Ovary (tissue), 9 donors: Measurements from ENCODE around the gene NELL1. TPM values are rescaled to one million over a fixed set of nuclear protein-coding genes. Genes with fewer than 3 reads are reported as not detected.

Experiments used
- DNase-seq, 5 donors: peaks; one replicate each; pipeline ENCODE4 v3.0.0-alpha.2; 2019 to 2020
- H3K27ac ChIP-seq, 2 donors: fragments of 200-600 bp; one replicate each; pipeline versions ENCODE4 v1.5.1 to v1.8.0; 2019 to 2022
- H3K27me3 ChIP-seq: fragments of 200-600 bp; one replicate; pipeline ENCODE4 v1.8.0; 2022
- H3K36me3 ChIP-seq: fragments of 200-600 bp; sonication (generic); one replicate; pipeline ENCODE4 v1.5.1; 2019
- H3K4me1 ChIP-seq: one replicate; pipeline ENCODE4 v1.8.1; 2013; ENCODE audit warnings: mild to moderate bottlenecking, moderate library complexity; ENCODE audit not compliant: insufficient read depth
- H3K4me3 ChIP-seq: fragments of 200-600 bp; sonication (generic); one replicate; pipeline ENCODE4 v1.5.1; 2017
- H3K9me3 ChIP-seq, 2 donors: fragments of 200-600 bp in 1 of 2; sonication (generic) in 1 of 2; one replicate each; pipeline versions ENCODE4 v1.5.1 to v1.8.1; 2013 to 2019; ENCODE audit warnings: mild to moderate bottlenecking in 1 of 2, moderate library complexity in 1 of 2
- EP300 ChIP-seq: sonication (generic); formaldehyde crosslinking; IDR thresholded peaks from one replicate; pipeline ENCODE4 v1.6.1; 2017; ENCODE audit warnings: antibody characterized with exemption
- POLR2A ChIP-seq: fragments of 450-650 bp; IDR thresholded peaks from one replicate; pipeline ENCODE4 v1.6.1; 2017; ENCODE audit warnings: antibody characterized with exemption, mild to moderate bottlenecking, moderate library complexity
- WGBS, 3 donors: extraction: QIAGEN DNeasy Blood & Tissue Kit in 1 of 3; methylation state at CpG; one replicate each; pipeline versions ENCODE4 v1.1.5 to v1.1.7; 2013 to 2017; 5-methylcytosine and 5-hydroxymethylcytosine counted together
- intact Hi-C, 4 donors: fragments of 100-400 bp; cut with DNase I; formaldehyde crosslinking; loops; one replicate each; pipeline versions ENCODE4 v1.11.0 to v1.15.1; 2022 to 2023
- polyA plus RNA-seq, 2 donors: library from polyadenylated mRNA; stranded (reverse); fragments of 200-250 nt in 1 of 2; fragments of 350-450 nt in 1 of 2; fragmentation: Illumina TruSeq in 1 of 2; extraction: RNeasy Lipid Tissue Mini Kit (QIAGEN cat#74804) in 1 of 2; gene quantifications; one replicate each; pipeline ENCODE4 v1.2.3, GENCODE V29; 2013 to 2014
- total RNA-seq, 7 donors: library from RNA; depleted of rRNA in 2 of 7; stranded (reverse); fragments of >200 nt in 2 of 7; fragmentation: NEBNext Ultra II Directional in 3 of 7; extraction: Animal tissue kit (Norgen Biotek cat#: 25700) in 3 of 7; gene quantifications; one replicate each; pipeline versions ENCODE4 v1.1.0 to v1.2.4, GENCODE V29; 2016 to 2023
- TF ChIP-seq, protein P1 (sequence below), 3 donors: fragments of 450-650 bp in 2 of 3; fragments of 200-600 bp in 1 of 3; IDR thresholded peaks; one replicate each; pipeline versions ENCODE4 v1.5.1 to v1.8.0; 2016 to 2022; ENCODE audit warnings: antibody characterized with exemption in 3 of 3, mild to moderate bottlenecking in 1 of 3
- donor health status: DM: no; HTN: no; CAD: no; lungs with moderate emphysema.
- donor health status: DM: no; HTN: no; CAD: no.
- donor health status: Bipolar disorder and iron deficiency.
- donor health status: DM: yes; HTN: yes; CAD: no.
- donor health status: DM: no; HTN: no; CAD: no.
- donor health status: DM: yes; HTN: yes; CAD: no.

Gene NELL1
- total and polyA plus RNA-seq, 9 donors = 0.21 to 0.43 (median 0.36) TPM; not detected in 5

DNA sequence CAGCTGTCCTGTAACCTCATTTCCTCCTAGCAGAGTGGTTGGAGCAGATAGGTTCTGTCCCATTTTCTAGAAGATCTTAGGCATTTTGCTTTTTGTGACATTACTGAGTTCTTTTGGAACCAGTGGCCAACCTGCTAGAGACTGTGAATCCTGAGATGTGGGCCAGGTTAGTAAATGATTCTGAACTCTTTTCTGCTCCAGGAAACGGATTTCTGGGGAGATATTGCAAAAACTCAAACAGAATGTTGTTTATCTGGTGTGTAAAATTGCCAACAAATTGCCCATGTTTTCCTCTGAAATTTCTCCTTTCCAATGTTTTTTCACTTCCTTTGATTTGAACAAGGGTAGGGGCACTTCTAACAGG lies 37.2 kb upstream of the NELL1 start:
- Histone ChIP-seq H3K27ac (no peak overlapping the region), H3K36me3 (no peaks in the 10 kb centered on the region), H3K27me3 (no peaks in the 10 kb centered on the region), H3K9me3 (no peaks in the 10 kb centered on the region), H3K4me3 (no peak overlapping the region), H3K4me1 (no peaks in the 10 kb centered on the region)
- WGBS, 3 donors = 12 to 26% (median 19%) methylated on average over 1 of the region's 1 CpG
- TF ChIP-seq EP300 = no peak
- TF ChIP-seq POLR2A = no peak
- TF ChIP-seq, protein P1, sequence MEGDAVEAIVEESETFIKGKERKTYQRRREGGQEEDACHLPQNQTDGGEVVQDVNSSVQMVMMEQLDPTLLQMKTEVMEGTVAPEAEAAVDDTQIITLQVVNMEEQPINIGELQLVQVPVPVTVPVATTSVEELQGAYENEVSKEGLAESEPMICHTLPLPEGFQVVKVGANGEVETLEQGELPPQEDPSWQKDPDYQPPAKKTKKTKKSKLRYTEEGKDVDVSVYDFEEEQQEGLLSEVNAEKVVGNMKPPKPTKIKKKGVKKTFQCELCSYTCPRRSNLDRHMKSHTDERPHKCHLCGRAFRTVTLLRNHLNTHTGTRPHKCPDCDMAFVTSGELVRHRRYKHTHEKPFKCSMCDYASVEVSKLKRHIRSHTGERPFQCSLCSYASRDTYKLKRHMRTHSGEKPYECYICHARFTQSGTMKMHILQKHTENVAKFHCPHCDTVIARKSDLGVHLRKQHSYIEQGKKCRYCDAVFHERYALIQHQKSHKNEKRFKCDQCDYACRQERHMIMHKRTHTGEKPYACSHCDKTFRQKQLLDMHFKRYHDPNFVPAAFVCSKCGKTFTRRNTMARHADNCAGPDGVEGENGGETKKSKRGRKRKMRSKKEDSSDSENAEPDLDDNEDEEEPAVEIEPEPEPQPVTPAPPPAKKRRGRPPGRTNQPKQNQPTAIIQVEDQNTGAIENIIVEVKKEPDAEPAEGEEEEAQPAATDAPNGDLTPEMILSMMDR (IDR thresholded peaks at IDR 0.05) = no peak
- intact Hi-C loops = no loop called here
- no peak for DNase-seq

DNA sequence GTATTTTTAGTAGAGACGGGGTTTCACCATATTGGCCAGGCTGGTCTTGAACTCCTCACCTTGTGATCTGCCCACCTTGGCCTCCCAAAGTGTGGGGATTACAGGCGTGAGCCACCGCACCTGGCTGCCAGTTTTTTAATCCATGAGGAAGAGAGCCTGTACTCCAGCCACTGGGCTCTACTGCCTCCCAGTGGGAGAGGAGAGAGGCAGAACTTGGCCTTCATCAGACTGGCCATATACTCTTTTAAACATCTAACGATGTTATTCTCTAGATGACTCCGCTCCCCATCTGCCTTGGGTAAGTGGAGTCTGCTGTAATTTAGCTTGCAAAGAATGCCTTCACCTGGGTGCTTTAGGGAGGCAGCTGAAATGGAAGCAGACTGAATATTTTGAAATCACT lies 35.3 kb upstream of the NELL1 start:
- no peaks in the 10 kb centered on the region for H3K27me3 ChIP-seq
- intact Hi-C loops = no loop called here
- H3K27ac ChIP-seq = no peak overlapping the region
- no peaks in the 10 kb centered on the region for H3K9me3 ChIP-seq
- 86% methylated on average over 5 of the region's 5 CpGs for WGBS, 3 donors
- H3K4me1 ChIP-seq = no peaks in the 10 kb centered on the region
- DNase-seq = no peak
- H3K4me3 ChIP-seq = no peak overlapping the region
- H3K36me3 ChIP-seq = no peaks in the 10 kb centered on the region
- no peak for TF ChIP-seq EP300
- TF ChIP-seq POLR2A = no peak
- TF ChIP-seq, protein P1 (IDR thresholded peaks at IDR 0.05) = no peak

DNA sequence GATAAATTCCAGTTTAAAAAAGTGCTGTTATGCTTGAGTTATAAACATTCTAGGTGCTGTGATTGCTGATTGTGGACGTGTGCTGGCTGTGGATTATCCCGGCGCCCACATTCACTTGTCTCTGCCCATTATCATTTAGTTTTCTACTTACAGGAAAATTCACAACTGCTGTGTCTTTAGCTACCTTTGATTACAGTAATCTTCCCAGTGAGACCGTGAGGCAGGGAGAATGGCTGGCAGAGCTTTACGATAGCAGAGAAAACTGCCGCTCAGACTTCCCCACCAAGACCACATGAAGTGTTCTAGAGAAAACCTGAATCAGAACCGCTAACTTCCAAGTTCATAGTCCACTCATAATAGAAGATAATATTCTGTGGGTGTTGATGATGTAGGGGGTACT lies 34.6 kb upstream of the NELL1 start:
- H3K27ac ChIP-seq = no peak overlapping the region

DNA sequence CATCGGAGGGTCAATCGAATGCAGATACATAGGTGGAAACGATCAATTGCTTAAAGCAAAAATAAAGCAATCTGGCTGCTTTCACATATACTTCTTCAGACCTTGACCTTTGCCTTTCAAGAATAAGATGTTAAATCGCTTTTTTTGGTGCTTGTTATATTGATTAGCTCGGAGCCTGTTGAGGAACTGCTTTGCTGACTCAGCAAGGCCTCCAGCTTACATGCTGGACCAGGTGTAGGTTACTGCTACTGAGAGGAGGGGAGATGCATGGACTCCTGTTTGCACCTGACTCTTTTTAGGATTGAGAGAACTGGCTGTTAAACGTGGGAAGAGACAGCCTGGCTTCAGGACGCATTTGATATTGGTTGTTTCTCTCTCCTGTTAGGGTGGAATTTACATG lies 31.3 kb upstream of the NELL1 start:
- TF ChIP-seq, protein P1 (IDR thresholded peaks at IDR 0.05) = no peak
- no peak for TF ChIP-seq POLR2A
- no peak for TF ChIP-seq EP300
- H3K4me3 ChIP-seq = no peak overlapping the region
- 65 to 73% (median 72%) methylated on average over 7 of the region's 7 CpGs for WGBS, 3 donors
- H3K27ac ChIP-seq = no peak overlapping the region
- no peaks in the 10 kb centered on the region for H3K9me3 ChIP-seq
- no peaks in the 10 kb centered on the region for H3K27me3 ChIP-seq
- no peaks in the 10 kb centered on the region for H3K36me3 ChIP-seq
- no peak for DNase-seq
- H3K4me1 ChIP-seq = no peaks in the 10 kb centered on the region
- intact Hi-C loops = no loop called here

More for the DNA sequence above, 34.6 kb upstream of the NELL1 start:
- TF ChIP-seq EP300 (no peak), POLR2A (no peak)
- TF ChIP-seq, protein P1 (IDR thresholded peaks at IDR 0.05) = no peak
- DNase-seq = no peak
- H3K36me3 ChIP-seq = no peaks in the 10 kb centered on the region
- H3K9me3 ChIP-seq = no peaks in the 10 kb centered on the region
- H3K4me3 ChIP-seq = no peak overlapping the region
- intact Hi-C loops = no loop called here
- H3K27me3 ChIP-seq = no peaks in the 10 kb centered on the region
- 70 to 76% (median 70%) methylated on average over 7 of the region's 7 CpGs for WGBS, 3 donors
- H3K4me1 ChIP-seq = no peaks in the 10 kb centered on the region

DNA sequence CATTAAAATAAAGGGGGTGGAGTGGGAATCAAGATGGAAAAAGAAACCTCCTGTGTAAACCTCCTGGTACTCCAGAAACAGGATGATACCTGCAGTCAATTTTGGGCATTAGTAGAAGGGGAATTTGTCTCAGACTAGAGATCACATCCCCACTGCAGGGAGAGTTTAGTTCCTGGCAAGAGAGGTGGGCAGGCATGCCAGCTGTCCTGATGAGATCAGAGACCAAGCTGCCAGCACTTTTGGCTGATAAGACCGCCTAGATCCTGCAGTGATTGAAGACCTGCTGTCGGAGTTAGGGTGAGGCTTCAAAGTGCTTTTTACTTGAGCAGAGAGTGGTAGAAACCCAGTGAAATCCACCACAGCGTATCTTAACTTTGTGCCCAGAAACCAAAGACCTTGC lies 29.7 kb upstream of the NELL1 start:
- intact Hi-C loops = no loop called here
- no peak overlapping the region for H3K4me3 ChIP-seq
- 39 to 57% (median 53%) methylated on average over 3 of the region's 3 CpGs for WGBS, 3 donors

More for the DNA sequence above, 29.7 kb upstream of the NELL1 start:
- TF ChIP-seq POLR2A = no peak
- TF ChIP-seq, protein P1 (IDR thresholded peaks at IDR 0.05) = no peak
- TF ChIP-seq EP300 = no peak
- no peak for DNase-seq
- Histone ChIP-seq H3K27ac (no peak overlapping the region), H3K9me3 (no peaks in the 10 kb centered on the region), H3K4me1 (no peaks in the 10 kb centered on the region), H3K27me3 (no peaks in the 10 kb centered on the region), H3K36me3 (no peaks in the 10 kb centered on the region)
